ENCODE results near the gene COL4A3.

COL4A3 gene

GRCh38 chr2:227308784-227309183, 144.4 kb downstream of the COL4A3 start:
- DNase-seq: no peak
- in situ Hi-C loops (cut with HindIII; ENCODE audit: low pct_ligation_motif_present, low sequenced_read_pairs): no loop called here
- no peak overlapping the region for H3K4me3 ChIP-seq (ENCODE audit: low read depth, low read length)
- H3K27ac ChIP-seq: no peak overlapping the region
- H3K36me3 ChIP-seq (replicated peaks): no peaks in the 10 kb centered on the region
- H3K27me3 ChIP-seq (replicated peaks): no peaks in the 10 kb centered on the region
- no peak for TF ChIP-seq CTCF (IDR thresholded peaks at IDR 0.05; ENCODE audit: low read depth, low read length, missing control alignments)

- H3K4me3 ChIP-seq (ENCODE audit: low read depth, low read length): no peak overlapping the region
- in situ Hi-C loops (cut with HindIII; ENCODE audit: low pct_ligation_motif_present, low sequenced_read_pairs): no loop called here
- H3K27ac ChIP-seq: no peak overlapping the region
- no peaks in the 10 kb centered on the region for H3K36me3 ChIP-seq (replicated peaks)
- no peaks in the 10 kb centered on the region for H3K27me3 ChIP-seq (replicated peaks)
- no peak for TF ChIP-seq CTCF (IDR thresholded peaks at IDR 0.05; ENCODE audit: low read depth, low read length, missing control alignments)
- DNase-seq: no peak
These were observed 146.3 kb downstream of the COL4A3 start for GRCh38 chr2:227310756-227311110.

- in situ Hi-C loops (cut with HindIII; ENCODE audit: low pct_ligation_motif_present, low sequenced_read_pairs): no loop called here
- no peaks in the 10 kb centered on the region for H3K36me3 ChIP-seq (replicated peaks)
- DNase-seq: no peak
- TF ChIP-seq CTCF (IDR thresholded peaks at IDR 0.05; ENCODE audit: low read depth, low read length, missing control alignments): no peak
- no peaks in the 10 kb centered on the region for H3K27me3 ChIP-seq (replicated peaks)
- H3K4me3 ChIP-seq (ENCODE audit: low read depth, low read length): no peak overlapping the region
- H3K27ac ChIP-seq: no peak overlapping the region
These were observed 147.6 kb downstream of the COL4A3 start for GRCh38 chr2:227311861-227312506.

- no peaks in the 10 kb centered on the region for H3K27me3 ChIP-seq (replicated peaks)
- no peak overlapping the region for H3K4me3 ChIP-seq (ENCODE audit: low read depth, low read length)
- DNase-seq: no peak
- TF ChIP-seq CTCF (IDR thresholded peaks at IDR 0.05; ENCODE audit: low read depth, low read length, missing control alignments): no peak
- H3K27ac ChIP-seq: no peak overlapping the region
- no peaks in the 10 kb centered on the region for H3K36me3 ChIP-seq (replicated peaks)
- in situ Hi-C loops (cut with HindIII; ENCODE audit: low pct_ligation_motif_present, low sequenced_read_pairs): no loop called here
These were observed 148.2 kb downstream of the COL4A3 start for GRCh38 chr2:227312579-227312978.

GRCh38 chr2:227313310-227313709, 148.9 kb downstream of the COL4A3 start:
- Histone ChIP-seq H3K27ac (no peak overlapping the region), H3K4me3 (ENCODE audit: low read depth, low read length) (no peak overlapping the region), H3K36me3 (replicated peaks) (no peaks in the 10 kb centered on the region), H3K27me3 (replicated peaks) (no peaks in the 10 kb centered on the region)
- in situ Hi-C loops (cut with HindIII; ENCODE audit: low pct_ligation_motif_present, low sequenced_read_pairs): no loop called here
- no peak for DNase-seq
- TF ChIP-seq CTCF (IDR thresholded peaks at IDR 0.05; ENCODE audit: low read depth, low read length, missing control alignments): no peak

- Histone ChIP-seq H3K36me3 (replicated peaks) (no peaks in the 10 kb centered on the region), H3K27ac (no peak overlapping the region), H3K27me3 (replicated peaks) (no peaks in the 10 kb centered on the region), H3K4me3 (ENCODE audit: low read depth, low read length) (no peak overlapping the region)
- in situ Hi-C loops (cut with HindIII; ENCODE audit: low pct_ligation_motif_present, low sequenced_read_pairs): no loop called here
- no peak for TF ChIP-seq CTCF (IDR thresholded peaks at IDR 0.05; ENCODE audit: low read depth, low read length, missing control alignments)
- no peak for DNase-seq
These were observed 153.4 kb downstream of the COL4A3 start for GRCh38 chr2:227317834-227318233.

Data from brain microvascular endothelial cell (primary cell).